ENCODE results near the gene NUDT9. TPM values are rescaled to one million over a fixed set of nuclear protein-coding genes. Genes with fewer than 3 reads are reported as not detected.

The NUDT9 gene
- total RNA-seq, 4 donors from 2014 or later: 23.1 to 40.9 (median 39.0) TPM

- Histone ChIP-seq H3K27ac (no peak overlapping the region), H3K9me3 (no peaks in the 10 kb centered on the region), H3K4me1 (no peaks in the 10 kb centered on the region), H3K36me3 (no peaks in the 10 kb centered on the region), H3K27me3 (no peaks in the 10 kb centered on the region), H3K4me3 (no peak overlapping the region)
- no peak for DNase-seq
- TF ChIP-seq POLR2A (IDR thresholded peaks at IDR 0.05): no peak
- TF ChIP-seq CTCF (IDR thresholded peaks at IDR 0.05): no peak
- intact Hi-C loops (cut with DNase I; ENCODE audit: low total_unique reads): no loop called here
These were observed 5.1 kb downstream of the NUDT9 start for GRCh38 chr4:87427518-87427868.

DNA sequence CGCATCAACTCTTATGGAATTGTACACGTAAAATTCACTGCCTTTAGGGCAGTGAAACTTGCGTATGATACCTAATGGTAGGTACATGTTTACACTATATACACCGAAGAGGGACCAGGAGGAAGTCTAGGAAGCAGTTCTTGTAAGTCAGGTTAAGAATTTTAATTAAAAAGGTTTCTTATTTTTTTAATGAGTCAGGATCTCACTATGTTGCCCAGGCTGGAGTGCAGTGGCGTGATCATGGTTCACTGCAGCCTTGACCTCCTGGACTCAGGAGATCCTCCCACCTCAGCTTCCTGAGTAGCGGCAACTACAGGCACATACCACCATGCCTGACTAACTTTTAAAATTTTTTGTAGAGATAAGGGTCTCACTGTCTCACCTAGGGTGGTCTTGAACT is 6.6 kb downstream of the NUDT9 start:
- no peak overlapping the region for H3K27ac ChIP-seq
- intact Hi-C loops (cut with DNase I; ENCODE audit: low total_unique reads): no loop called here
- DNase-seq: no peak
- no peaks in the 10 kb centered on the region for H3K9me3 ChIP-seq
- no peaks in the 10 kb centered on the region for H3K27me3 ChIP-seq
- no peaks in the 10 kb centered on the region for H3K36me3 ChIP-seq
- no peaks in the 10 kb centered on the region for H3K4me1 ChIP-seq
- no peak overlapping the region for H3K4me3 ChIP-seq
- TF ChIP-seq POLR2A (IDR thresholded peaks at IDR 0.05) (no peak), CTCF (IDR thresholded peaks at IDR 0.05) (no peak)

DNA sequence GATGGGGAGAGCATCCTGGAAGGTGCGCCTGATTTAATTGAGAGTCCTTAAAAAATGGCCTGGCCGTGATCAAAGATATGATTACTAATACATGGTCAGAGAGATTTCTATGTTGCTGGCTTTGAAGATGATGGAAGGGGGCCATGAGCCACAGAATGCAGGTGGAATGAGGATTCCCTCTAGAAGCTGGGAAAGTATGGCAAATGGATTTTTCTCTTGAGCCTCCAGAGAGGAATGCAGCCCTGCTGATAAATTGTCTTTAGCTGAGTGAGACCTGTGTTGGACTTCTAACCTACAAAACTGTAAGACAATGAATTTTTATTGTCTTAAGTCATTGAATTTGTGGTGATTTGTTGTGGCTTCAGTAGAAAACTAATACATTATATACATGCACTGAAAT is 7.7 kb downstream of the NUDT9 start:
- DNase-seq: no peak
- Histone ChIP-seq H3K4me1 (no peaks in the 10 kb centered on the region), H3K4me3 (no peak overlapping the region), H3K36me3 (no peaks in the 10 kb centered on the region), H3K27ac (no peak overlapping the region), H3K9me3 (no peaks in the 10 kb centered on the region), H3K27me3 (no peaks in the 10 kb centered on the region)
- intact Hi-C loops (cut with DNase I; ENCODE audit: low total_unique reads): no loop called here
- TF ChIP-seq CTCF (IDR thresholded peaks at IDR 0.05): no peak
- TF ChIP-seq POLR2A (IDR thresholded peaks at IDR 0.05): no peak

DNA sequence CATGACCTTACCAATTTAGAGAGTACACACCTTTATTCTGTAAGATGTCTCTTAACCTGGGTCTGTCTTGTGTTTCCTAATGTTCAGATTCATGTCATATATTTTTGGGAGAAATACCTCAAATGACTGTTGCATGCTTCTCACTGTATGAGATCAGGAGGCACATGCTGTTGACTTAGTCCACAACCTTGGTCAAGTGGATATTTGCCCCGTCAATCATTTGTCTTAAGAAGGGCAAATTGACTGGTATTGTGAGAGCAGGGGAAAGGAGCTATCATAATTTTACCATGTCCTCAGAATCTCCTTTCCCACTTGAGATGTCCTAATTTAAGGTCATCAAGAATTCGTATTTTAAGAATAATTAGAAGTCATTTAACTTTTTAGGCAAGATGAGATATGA is 11.0 kb downstream of the NUDT9 start:
- intact Hi-C loops (cut with DNase I; ENCODE audit: low total_unique reads): no loop called here
- Histone ChIP-seq H3K36me3 (no peaks in the 10 kb centered on the region), H3K4me1 (no peaks in the 10 kb centered on the region), H3K9me3 (no peaks in the 10 kb centered on the region), H3K27me3 (no peaks in the 10 kb centered on the region), H3K4me3 (no peak overlapping the region), H3K27ac (no peak overlapping the region)
- TF ChIP-seq CTCF (IDR thresholded peaks at IDR 0.05) (no peak), POLR2A (IDR thresholded peaks at IDR 0.05) (no peak)
- no peak for DNase-seq

GRCh38 chr4:87442889-87443288 is 20.5 kb downstream of the NUDT9 start:
- intact Hi-C loops (cut with DNase I; ENCODE audit: low total_unique reads): no loop called here
- DNase-seq: no peak
- no peaks in the 10 kb centered on the region for H3K9me3 ChIP-seq
- no peaks in the 10 kb centered on the region for H3K4me1 ChIP-seq
- no peaks in the 10 kb centered on the region for H3K36me3 ChIP-seq
- H3K27me3 ChIP-seq: no peaks in the 10 kb centered on the region
- no peak overlapping the region for H3K27ac ChIP-seq
- no peak overlapping the region for H3K4me3 ChIP-seq
- TF ChIP-seq CTCF (IDR thresholded peaks at IDR 0.05) (no peak), POLR2A (IDR thresholded peaks at IDR 0.05) (no peak)
